Dendritic cell treated with granulocyte-macrophage colony-stimulating factor and Interleukin-4, amounts not matched to agents 40 ng/mL and 50 ng/mL, for 4 days (primary cell): ENCODE measurements around the gene RUNX2.

Experiments used
- H3K27ac Mint-ChIP-seq: one replicate; pipeline ENCODE4 v1.8.0; 2022; ENCODE audit warnings: mild to moderate bottlenecking, mixed read lengths
- H3K27me3 Mint-ChIP-seq: one replicate; pipeline ENCODE4 v1.8.0; 2022; ENCODE audit warnings: mild to moderate bottlenecking, mixed read lengths
- H3K36me3 Mint-ChIP-seq: one replicate; pipeline ENCODE4 v1.8.0; 2022; ENCODE audit warnings: low read depth, mixed read lengths
- H3K4me1 Mint-ChIP-seq: one replicate; pipeline ENCODE4 v1.8.0; 2022; ENCODE audit warnings: low read depth, mixed read lengths
- H3K4me3 Mint-ChIP-seq: one replicate; pipeline ENCODE4 v1.8.0; 2022; ENCODE audit warnings: mild to moderate bottlenecking, moderate library complexity, mixed read lengths
- H3K9me3 Mint-ChIP-seq: one replicate; pipeline ENCODE4 v1.8.0; 2022; ENCODE audit warnings: mixed read lengths
- intact Hi-C: fragments of 100-400 bp; cut with micrococcal nuclease; formaldehyde crosslinking; loops from one replicate; pipeline ENCODE4 v1.15.0; 2022

Gene RUNX2

GRCh38 chr6:45438849-45439406, 110.8 kb downstream of the RUNX2 start:
- no peaks in the 10 kb centered on the region for H3K27me3 Mint-ChIP-seq
- no peak overlapping the region for H3K4me3 Mint-ChIP-seq
- no peaks in the 10 kb centered on the region for H3K9me3 Mint-ChIP-seq
- intact Hi-C loops: no loop called here
- H3K36me3 Mint-ChIP-seq: peaks cover 34% of the 10 kb centered on the region
- peak overlapping the region; percentile 44 for H3K27ac Mint-ChIP-seq
- peaks cover 70% of the 10 kb centered on the region for H3K4me1 Mint-ChIP-seq

- Mint-ChIP-seq H3K27me3 (no peaks in the 10 kb centered on the region), H3K9me3 (no peaks in the 10 kb centered on the region), H3K27ac (peak overlapping the region; percentile 44), H3K36me3 (peaks cover 34% of the 10 kb centered on the region), H3K4me1 (peaks cover 69% of the 10 kb centered on the region), H3K4me3 (no peak overlapping the region)
- intact Hi-C loops: no loop called here
These were observed 111.3 kb downstream of the RUNX2 start for GRCh38 chr6:45439459-45439858.

- Mint-ChIP-seq H3K4me3 (no peak overlapping the region), H3K4me1 (peaks cover 74% of the 10 kb centered on the region), H3K36me3 (peaks cover 34% of the 10 kb centered on the region), H3K27me3 (no peaks in the 10 kb centered on the region), H3K9me3 (no peaks in the 10 kb centered on the region), H3K27ac (peak overlapping the region; percentile 44)
- intact Hi-C loops: no loop called here
These were observed 111.8 kb downstream of the RUNX2 start for GRCh38 chr6:45439861-45440388.

- H3K27me3 Mint-ChIP-seq: no peaks in the 10 kb centered on the region
- intact Hi-C loops: no loop called here
- H3K4me1 Mint-ChIP-seq: peaks cover 65% of the 10 kb centered on the region
- H3K4me3 Mint-ChIP-seq: no peak overlapping the region
- H3K27ac Mint-ChIP-seq: peak overlapping the region; percentile 17
- H3K36me3 Mint-ChIP-seq: peaks cover 34% of the 10 kb centered on the region
- H3K9me3 Mint-ChIP-seq: no peaks in the 10 kb centered on the region
These were observed 113.8 kb downstream of the RUNX2 start for GRCh38 chr6:45441851-45442453.

- Mint-ChIP-seq H3K27ac (peak overlapping the region; percentile 17), H3K36me3 (peaks cover 34% of the 10 kb centered on the region), H3K9me3 (no peaks in the 10 kb centered on the region), H3K27me3 (no peaks in the 10 kb centered on the region), H3K4me3 (no peak overlapping the region), H3K4me1 (peaks cover 65% of the 10 kb centered on the region)
- intact Hi-C loops: no loop called here
These were observed 114.6 kb downstream of the RUNX2 start for GRCh38 chr6:45442716-45443115.

GRCh38 chr6:45445364-45445748, 117.2 kb downstream of the RUNX2 start:
- Mint-ChIP-seq H3K27ac (peak overlapping the region; percentile 85), H3K9me3 (no peaks in the 10 kb centered on the region), H3K27me3 (no peaks in the 10 kb centered on the region), H3K4me1 (peaks cover 62% of the 10 kb centered on the region), H3K36me3 (peaks cover 30% of the 10 kb centered on the region), H3K4me3 (peak overlapping the region; percentile 34)
- intact Hi-C loops: loop anchor here (5.0 kb wide), 1 partner anchor 37 kb away; no protein-coding TSS in a partner anchor

GRCh38 chr6:45445749-45446549, 117.8 kb downstream of the RUNX2 start:
- peak overlapping the region; percentile 34 for H3K4me3 Mint-ChIP-seq
- H3K4me1 Mint-ChIP-seq: peaks cover 65% of the 10 kb centered on the region
- intact Hi-C loops: loop anchor here (5.0 kb wide), 1 partner anchor 36 kb away; no protein-coding TSS in a partner anchor
- peaks cover 36% of the 10 kb centered on the region for H3K36me3 Mint-ChIP-seq
- H3K27me3 Mint-ChIP-seq: no peaks in the 10 kb centered on the region
- no peaks in the 10 kb centered on the region for H3K9me3 Mint-ChIP-seq
- peak overlapping the region; percentile 85 for H3K27ac Mint-ChIP-seq

GRCh38 chr6:45447005-45447404, 118.9 kb downstream of the RUNX2 start:
- intact Hi-C loops: loop anchor here (5.0 kb wide), 1 partner anchor 35 kb away; no protein-coding TSS in a partner anchor
- H3K36me3 Mint-ChIP-seq: peaks cover 47% of the 10 kb centered on the region
- H3K9me3 Mint-ChIP-seq: no peaks in the 10 kb centered on the region
- peak overlapping the region; percentile 85 for H3K27ac Mint-ChIP-seq
- peak overlapping the region; percentile 59 for H3K4me3 Mint-ChIP-seq
- H3K4me1 Mint-ChIP-seq: peaks cover 65% of the 10 kb centered on the region
- no peaks in the 10 kb centered on the region for H3K27me3 Mint-ChIP-seq

- peak overlapping the region; percentile 58 for H3K4me3 Mint-ChIP-seq
- H3K36me3 Mint-ChIP-seq: peaks cover 44% of the 10 kb centered on the region
- no peaks in the 10 kb centered on the region for H3K9me3 Mint-ChIP-seq
These were observed 119.6 kb downstream of the RUNX2 start for GRCh38 chr6:45447716-45448115.

GRCh38 chr6:45448417-45449389, 120.6 kb downstream of the RUNX2 start:
- peaks cover 37% of the 10 kb centered on the region for H3K36me3 Mint-ChIP-seq
- no peaks in the 10 kb centered on the region for H3K9me3 Mint-ChIP-seq
- peaks cover 72% of the 10 kb centered on the region for H3K4me1 Mint-ChIP-seq
- intact Hi-C loops: loop anchor here (5.0 kb wide), 1 partner anchor 34 kb away; no protein-coding TSS in a partner anchor
- H3K27me3 Mint-ChIP-seq: no peaks in the 10 kb centered on the region
- peak overlapping the region; percentile 85 for H3K27ac Mint-ChIP-seq
- H3K4me3 Mint-ChIP-seq: no peak overlapping the region

More at GRCh38 chr6:45447716-45448115, 119.6 kb downstream of the RUNX2 start:
- H3K27ac Mint-ChIP-seq: peak overlapping the region; percentile 85
- intact Hi-C loops: loop anchor here (5.0 kb wide), 1 partner anchor 35 kb away; no protein-coding TSS in a partner anchor
- H3K4me1 Mint-ChIP-seq: peaks cover 66% of the 10 kb centered on the region
- H3K27me3 Mint-ChIP-seq: no peaks in the 10 kb centered on the region

- Mint-ChIP-seq H3K9me3 (no peaks in the 10 kb centered on the region), H3K4me1 (peaks cover 62% of the 10 kb centered on the region)
These were observed 122.0 kb downstream of the RUNX2 start for GRCh38 chr6:45450132-45450531.

GRCh38 chr6:45450831-45451230, 122.7 kb downstream of the RUNX2 start:
- Mint-ChIP-seq H3K36me3 (peaks cover 37% of the 10 kb centered on the region), H3K27me3 (no peaks in the 10 kb centered on the region), H3K4me3 (no peak overlapping the region), H3K27ac (no peak overlapping the region), H3K4me1 (peaks cover 60% of the 10 kb centered on the region), H3K9me3 (no peaks in the 10 kb centered on the region)
- intact Hi-C loops: no loop called here

More at GRCh38 chr6:45450132-45450531, 122.0 kb downstream of the RUNX2 start:
- no peak overlapping the region for H3K27ac Mint-ChIP-seq
- no peaks in the 10 kb centered on the region for H3K27me3 Mint-ChIP-seq
- H3K36me3 Mint-ChIP-seq: peaks cover 37% of the 10 kb centered on the region
- intact Hi-C loops: no loop called here
- H3K4me3 Mint-ChIP-seq: no peak overlapping the region
